Measurements from ENCODE around the gene STX17.

DNA sequence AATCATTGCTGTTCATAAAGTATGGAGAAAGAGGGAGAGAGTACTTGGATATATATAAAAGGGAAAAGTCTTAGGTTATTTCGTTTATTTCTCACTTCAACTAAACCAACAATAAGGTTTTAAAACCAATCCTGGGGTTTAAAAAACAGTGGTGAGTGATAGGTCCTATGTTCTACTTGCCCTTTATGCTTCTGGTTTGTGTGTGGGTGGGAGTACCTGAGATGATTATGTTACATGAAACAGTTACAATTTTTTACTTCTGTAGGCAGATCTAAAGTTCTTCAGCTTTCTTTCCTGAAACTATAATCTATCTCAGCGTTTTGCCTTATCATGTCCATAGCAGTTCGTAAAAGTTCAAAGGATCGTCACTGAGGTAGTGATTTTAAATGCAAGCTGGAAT, 49.2 kb downstream of the STX17 start:
- TF ChIP-seq, protein P1, sequence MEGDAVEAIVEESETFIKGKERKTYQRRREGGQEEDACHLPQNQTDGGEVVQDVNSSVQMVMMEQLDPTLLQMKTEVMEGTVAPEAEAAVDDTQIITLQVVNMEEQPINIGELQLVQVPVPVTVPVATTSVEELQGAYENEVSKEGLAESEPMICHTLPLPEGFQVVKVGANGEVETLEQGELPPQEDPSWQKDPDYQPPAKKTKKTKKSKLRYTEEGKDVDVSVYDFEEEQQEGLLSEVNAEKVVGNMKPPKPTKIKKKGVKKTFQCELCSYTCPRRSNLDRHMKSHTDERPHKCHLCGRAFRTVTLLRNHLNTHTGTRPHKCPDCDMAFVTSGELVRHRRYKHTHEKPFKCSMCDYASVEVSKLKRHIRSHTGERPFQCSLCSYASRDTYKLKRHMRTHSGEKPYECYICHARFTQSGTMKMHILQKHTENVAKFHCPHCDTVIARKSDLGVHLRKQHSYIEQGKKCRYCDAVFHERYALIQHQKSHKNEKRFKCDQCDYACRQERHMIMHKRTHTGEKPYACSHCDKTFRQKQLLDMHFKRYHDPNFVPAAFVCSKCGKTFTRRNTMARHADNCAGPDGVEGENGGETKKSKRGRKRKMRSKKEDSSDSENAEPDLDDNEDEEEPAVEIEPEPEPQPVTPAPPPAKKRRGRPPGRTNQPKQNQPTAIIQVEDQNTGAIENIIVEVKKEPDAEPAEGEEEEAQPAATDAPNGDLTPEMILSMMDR (IDR thresholded peaks at IDR 0.05; ENCODE audit: low read depth, low read length): no peak
- no peak for TF ChIP-seq EZH2phosphoT487 (IDR thresholded peaks at IDR 0.05; ENCODE audit: low read depth)
